ENCODE measurements around the gene EXOG. TPM values are rescaled to one million over a fixed set of nuclear protein-coding genes. Genes with fewer than 3 reads are reported as not detected.
"Not testable (repeated sequence)": the region's sequence is repeated elsewhere in the genome, so short reads cannot be mapped to it uniquely, and the experiment has no call there.

EXOG gene
- total RNA-seq, 3 donors from 2014 or later, result 7.1 to 13.0 (median 8.7) TPM

DNA sequence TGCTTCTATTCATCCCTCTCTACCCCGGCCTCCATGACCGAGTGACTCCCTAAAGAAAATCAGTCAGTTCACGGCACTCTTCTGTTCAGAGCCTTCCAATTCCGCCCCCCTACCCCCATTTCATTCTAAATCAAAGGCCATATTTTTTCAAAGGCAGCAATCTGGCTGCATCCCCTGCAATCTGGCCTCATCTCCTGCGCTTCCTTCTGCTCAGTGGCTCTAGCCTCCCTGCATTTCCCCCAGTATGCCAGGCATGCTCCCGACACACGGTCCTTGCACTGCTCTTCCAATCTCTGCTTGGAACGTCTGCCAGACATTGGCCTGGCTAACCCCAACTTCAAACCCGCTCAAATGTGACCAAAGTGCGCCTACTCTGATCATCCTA lies 67.7 kb downstream of the EXOG start:
- Histone ChIP-seq H3K36me3 (ENCODE audit: low read depth) (no peaks in the 10 kb centered on the region), H3K9me3 (no peaks in the 10 kb centered on the region), H3K4me3 (no peak overlapping the region), H3K4me1 (ENCODE audit: low read depth) (no peaks in the 10 kb centered on the region)
- no peak for TF ChIP-seq CTCF (IDR thresholded peaks at IDR 0.05)
- ATAC-seq, result no peak
- DNase-seq, result no peak
- intact Hi-C loops (cut with DNase I, micrococcal nuclease), result no loop called here

DNA sequence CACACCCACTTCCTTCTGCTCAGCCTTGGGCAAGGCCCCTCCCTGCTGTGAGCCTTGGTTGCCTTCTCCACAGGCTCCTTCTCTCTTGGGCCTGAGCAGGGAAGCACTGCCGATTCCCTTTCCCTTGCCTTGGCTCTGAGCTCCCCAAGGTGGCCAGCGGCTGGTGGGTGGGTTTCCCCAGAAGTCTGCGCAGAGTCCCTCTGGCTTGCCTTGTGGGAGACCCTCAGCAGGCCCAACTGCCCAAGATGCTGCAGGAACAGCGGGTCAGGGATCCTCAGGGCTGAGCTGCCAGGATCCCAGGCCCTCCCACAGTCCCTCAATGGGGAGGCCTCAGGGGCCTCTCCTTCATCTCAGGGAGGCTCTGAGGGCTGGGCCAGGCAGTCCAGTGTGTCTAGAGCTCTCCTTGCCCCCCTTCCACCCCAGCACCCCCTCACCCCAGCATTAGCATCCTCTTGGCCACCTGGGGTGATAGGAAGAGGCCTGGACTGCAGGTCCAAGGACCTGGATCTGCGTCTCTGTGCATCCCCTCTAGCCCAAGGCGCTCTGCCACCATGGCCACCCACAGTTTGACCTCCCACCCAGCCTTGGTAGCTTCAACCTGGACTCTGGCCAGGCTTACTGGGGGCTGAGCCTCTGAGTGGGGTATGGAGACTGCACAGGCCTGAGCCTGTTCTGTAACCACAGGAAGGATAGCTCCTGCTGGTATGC lies 68.6 kb downstream of the EXOG start:
- intact Hi-C loops (cut with DNase I, micrococcal nuclease), result no loop called here
- ATAC-seq (no peak), DNase-seq (no peak)
- TF ChIP-seq CTCF (IDR thresholded peaks at IDR 0.05), result no peak
- Histone ChIP-seq H3K9me3 (no peaks in the 10 kb centered on the region), H3K4me3 (no peak overlapping the region), H3K36me3 (ENCODE audit: low read depth) (no peaks in the 10 kb centered on the region), H3K4me1 (ENCODE audit: low read depth) (no peaks in the 10 kb centered on the region)

- no peaks in the 10 kb centered on the region for H3K9me3 ChIP-seq
- no peak for TF ChIP-seq CTCF (IDR thresholded peaks at IDR 0.05)
- ATAC-seq (no peak), DNase-seq (no peak)
- H3K36me3 ChIP-seq (ENCODE audit: low read depth), result no peaks in the 10 kb centered on the region
- no peak overlapping the region for H3K4me3 ChIP-seq
- no peaks in the 10 kb centered on the region for H3K4me1 ChIP-seq (ENCODE audit: low read depth)
- intact Hi-C loops (cut with DNase I, micrococcal nuclease), result no loop called here
These were observed 69.4 kb downstream of the EXOG start for GRCh38 chr3:38565339-38566214.

DNA sequence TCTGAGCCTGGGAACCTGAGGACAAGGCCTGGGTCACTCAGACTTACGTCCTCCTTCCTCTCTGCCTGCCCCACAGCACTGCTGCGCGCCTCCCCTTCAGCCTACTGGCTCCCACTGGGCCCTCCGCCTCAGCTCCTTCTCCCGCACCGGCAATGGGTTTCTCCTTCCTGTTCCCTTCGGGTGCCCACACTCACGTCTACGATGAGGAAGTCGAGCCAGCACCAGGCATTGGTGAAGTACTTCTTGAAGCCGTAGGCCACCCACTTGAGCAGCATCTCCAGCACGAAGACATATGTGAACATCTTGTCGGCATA lies 70.0 kb downstream of the EXOG start:
- Histone ChIP-seq H3K9me3 (no peaks in the 10 kb centered on the region), H3K36me3 (ENCODE audit: low read depth) (no peaks in the 10 kb centered on the region), H3K4me1 (ENCODE audit: low read depth) (no peaks in the 10 kb centered on the region), H3K4me3 (no peak overlapping the region)
- no peak for TF ChIP-seq CTCF (IDR thresholded peaks at IDR 0.05)
- no peak for ATAC-seq
- intact Hi-C loops (cut with DNase I, micrococcal nuclease), result no loop called here
- DNase-seq, result no peak

DNA sequence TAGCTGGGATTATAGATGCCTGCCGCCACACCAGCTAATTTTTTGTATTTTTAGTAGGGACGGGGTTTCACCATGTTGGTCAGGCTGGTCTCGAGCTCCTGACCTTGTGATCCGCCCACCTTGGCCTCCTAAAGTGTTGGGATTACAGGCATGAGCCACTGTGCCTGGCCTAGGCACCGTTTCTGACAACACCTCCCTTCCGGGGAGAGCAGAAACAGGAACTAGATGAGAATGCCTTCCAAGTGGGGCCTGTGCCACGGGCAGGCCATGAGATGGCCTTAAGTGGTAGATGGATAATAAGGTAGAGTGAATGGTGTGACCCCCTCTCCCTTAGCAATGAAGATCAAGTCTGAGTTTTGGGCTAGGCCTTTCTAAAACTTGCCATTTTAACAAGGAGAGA lies 70.7 kb downstream of the EXOG start:
- intact Hi-C loops (cut with DNase I, micrococcal nuclease); H3K9me3 ChIP-seq; H3K4me3 ChIP-seq; ATAC-seq; H3K4me1 ChIP-seq (ENCODE audit: low read depth); DNase-seq; H3K36me3 ChIP-seq (ENCODE audit: low read depth): not testable (repeated sequence)

DNA sequence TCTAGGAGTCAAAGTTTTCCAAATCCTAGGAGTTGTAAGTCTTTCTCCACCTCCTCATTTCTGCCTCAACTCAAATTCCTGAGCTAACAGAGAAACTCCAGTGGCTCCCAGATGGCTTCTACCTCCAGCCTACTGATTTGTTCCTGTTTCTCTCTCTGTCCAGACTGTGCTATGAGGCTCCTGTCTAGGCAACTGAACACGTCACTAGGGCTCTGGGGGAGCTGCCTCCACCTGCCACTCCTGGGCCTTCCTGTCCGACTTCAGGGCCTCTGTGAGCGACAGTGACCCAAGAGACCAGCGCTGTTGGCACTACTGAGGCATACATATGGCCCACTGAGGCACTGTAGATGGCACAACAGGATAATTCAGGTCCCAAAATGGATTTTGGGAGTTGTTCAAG lies 71.4 kb downstream of the EXOG start:
- Histone ChIP-seq H3K9me3 (no peaks in the 10 kb centered on the region), H3K36me3 (ENCODE audit: low read depth) (no peaks in the 10 kb centered on the region), H3K4me3 (no peak overlapping the region), H3K4me1 (ENCODE audit: low read depth) (no peaks in the 10 kb centered on the region)
- no peak for DNase-seq
- no peak for TF ChIP-seq CTCF (IDR thresholded peaks at IDR 0.05)
- intact Hi-C loops (cut with DNase I, micrococcal nuclease), result no loop called here
- no peak for ATAC-seq

Measured in mucosa of descending colon (tissue), 3 donors.